DMS53 treated with DMSO at 0.1 percent for 48 hours (cell line): ENCODE measurements around the gene FBXL14.
A peak's percentile ranks its signal among the peaks of the same experiment; 100 is the strongest.

ENCODE experiments used
- DNase-seq: peaks from one replicate; lab custom pipeline; 2025; ENCODE audit not compliant: unreplicated experiment; lab: John Stamatoyannopoulos, UW

FBXL14 gene

DNA sequence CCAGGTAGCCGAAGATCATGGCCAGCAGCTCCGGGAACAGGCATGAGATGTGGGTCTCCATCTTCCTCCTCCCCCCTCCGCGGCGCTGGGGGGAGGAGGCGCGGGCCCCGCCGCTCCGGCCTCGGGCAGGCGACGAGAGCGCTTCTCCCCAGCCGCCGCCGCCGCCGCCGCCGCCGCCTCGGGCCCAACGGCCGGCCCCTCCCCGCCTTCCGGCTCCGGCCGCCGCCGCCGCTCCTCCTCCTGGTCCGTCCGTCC is 448 bp downstream of the FBXL14 start:
- peak; percentile 80 for DNase-seq

- peak; percentile 90 for DNase-seq
These were observed 991 bp downstream of the FBXL14 start for GRCh38 chr12:1593174-1594005.

DNA sequence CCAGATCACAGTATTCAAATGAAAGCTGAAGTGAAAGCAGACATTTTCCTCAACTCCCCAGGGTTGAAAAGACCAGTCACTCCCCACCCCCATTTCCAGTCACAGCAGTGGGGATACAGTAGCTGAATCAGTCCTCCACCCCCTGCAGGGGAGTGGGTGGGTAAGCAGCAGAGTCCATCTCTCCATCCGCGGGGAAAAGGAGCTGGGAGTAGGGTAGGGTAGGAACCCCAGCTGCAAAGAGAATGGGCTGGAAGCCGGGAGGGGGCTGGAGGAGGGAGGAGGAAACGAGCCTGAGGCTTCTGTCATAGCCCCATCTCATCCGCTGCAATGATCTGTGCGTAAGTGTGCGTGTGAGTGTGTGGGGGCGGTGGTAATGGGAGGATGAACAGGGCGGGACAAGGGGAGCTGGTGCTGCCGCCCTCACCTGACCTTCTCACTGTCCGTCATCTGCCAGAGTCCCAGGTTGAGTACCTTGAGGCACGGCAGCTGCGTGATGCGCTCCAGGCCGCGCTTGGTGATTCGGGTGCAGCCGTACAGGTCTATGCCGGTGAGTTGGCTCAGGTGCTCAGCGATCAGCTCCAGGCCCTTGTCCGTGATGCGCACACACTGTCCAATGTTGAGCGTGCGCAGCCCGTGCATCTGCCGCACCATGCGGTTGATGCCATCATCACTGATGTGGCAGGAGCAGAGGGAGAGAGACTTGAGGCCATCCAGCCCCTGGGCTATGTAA is 1.8 kb downstream of the FBXL14 start:
- peak; percentile 73 for DNase-seq

- no peak for DNase-seq
These were observed 2.8 kb downstream of the FBXL14 start for GRCh38 chr12:1591543-1591942.

DNA sequence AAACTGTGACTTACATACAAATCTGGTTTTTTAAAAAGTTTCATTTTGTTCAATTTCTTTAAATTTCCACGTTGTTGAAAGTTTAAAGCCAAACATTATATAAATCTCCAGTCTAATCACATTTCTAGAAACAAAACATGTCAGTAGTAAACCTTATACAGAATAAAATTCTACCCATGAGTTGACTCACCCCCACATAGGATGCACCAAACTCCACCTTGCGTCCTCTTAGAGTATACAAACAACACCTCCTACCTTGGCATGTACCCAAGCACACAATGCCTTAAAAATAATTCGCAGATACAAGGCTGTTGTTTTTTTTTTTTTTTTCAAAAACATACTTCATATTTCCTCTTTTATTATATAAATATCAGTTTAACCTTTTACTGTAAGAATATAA is 3.3 kb downstream of the FBXL14 start:
- no peak for DNase-seq

- no peak for DNase-seq
These were observed 4.0 kb downstream of the FBXL14 start for GRCh38 chr12:1590221-1590979.

DNA sequence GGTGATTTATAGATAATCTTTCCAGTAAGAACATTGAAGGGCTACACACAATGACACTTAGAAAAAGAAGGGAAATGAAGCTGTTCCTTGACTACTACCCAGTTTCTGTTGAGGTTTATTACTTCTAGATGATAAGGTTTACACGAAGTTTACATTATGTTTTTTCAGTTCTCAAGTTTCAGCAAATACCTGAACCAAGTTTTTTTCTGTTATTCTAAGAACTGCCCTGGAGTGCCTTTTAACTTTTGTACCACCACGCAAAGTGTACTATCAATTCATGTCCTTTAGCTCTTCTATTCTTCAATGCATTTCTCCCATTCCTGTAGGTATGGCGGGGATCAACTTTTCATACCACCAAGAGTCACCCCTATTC is 5.8 kb downstream of the FBXL14 start:
- DNase-seq: no peak

GRCh38 chr12:1587927-1588574 is 6.3 kb downstream of the FBXL14 start:
- DNase-seq: no peak

DNA sequence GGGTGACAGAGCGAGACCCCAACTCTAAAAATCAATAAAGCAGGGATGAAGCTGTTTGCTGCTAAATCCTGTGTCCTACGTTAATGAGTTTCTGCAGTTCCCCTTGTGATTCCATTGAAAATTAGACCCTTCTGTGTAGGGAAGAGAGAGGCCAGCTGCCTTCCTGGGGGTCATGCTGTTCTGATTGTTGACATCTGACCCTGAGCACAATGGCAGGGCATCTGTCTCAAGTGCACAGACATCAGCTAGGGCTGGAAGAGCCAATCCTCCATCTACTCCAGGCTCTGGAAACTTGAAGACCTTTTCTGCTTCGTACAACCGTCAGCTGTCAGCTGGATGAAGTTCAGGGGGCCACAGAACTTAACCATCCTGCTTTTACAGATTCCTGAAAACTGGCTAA is 10.1 kb downstream of the FBXL14 start:
- DNase-seq: no peak

GRCh38 chr12:1583421-1584078 is 10.8 kb downstream of the FBXL14 start:
- peak; percentile 91 for DNase-seq

- no peak for DNase-seq
These were observed 11.7 kb downstream of the FBXL14 start for GRCh38 chr12:1582709-1583050.

GRCh38 chr12:1581973-1582708 is 12.2 kb downstream of the FBXL14 start:
- no peak for DNase-seq

GRCh38 chr12:1580526-1580925 is 13.9 kb downstream of the FBXL14 start:
- no peak for DNase-seq

DNA sequence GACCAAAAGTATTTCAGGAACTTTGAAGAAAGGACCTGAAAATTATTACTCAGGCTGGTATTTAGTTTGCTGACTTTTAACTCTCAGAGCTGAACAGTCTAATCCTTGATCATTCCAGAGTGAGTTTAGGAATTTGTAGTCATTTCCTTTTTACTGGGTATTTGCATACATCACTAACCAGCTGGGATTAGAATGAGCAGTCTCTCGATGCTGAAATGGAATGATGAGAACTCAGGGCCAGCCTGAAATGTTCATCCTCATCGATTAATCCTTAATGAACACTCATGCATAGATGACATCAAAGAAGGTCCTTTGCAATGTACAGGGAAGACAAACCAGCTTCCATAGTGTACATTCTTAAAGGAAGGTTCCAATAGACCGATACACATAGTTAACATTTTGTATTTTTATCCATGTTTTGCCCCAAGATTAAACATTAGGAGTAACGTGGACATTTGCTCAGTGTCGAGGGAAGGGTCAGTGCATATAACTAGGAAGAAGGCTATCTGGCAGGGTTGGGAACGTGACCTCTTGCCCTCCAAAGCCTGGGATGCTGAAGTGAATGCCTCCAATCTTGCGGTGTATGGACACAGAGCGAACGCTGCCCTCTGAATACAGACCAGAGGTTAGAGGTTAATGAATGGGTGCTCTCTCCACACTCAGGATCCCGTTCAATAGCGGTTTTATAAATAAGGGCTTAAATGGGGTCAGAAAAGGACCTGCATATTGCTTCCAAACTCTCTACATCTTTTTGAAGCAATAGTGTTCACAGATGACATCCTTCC is 14.5 kb downstream of the FBXL14 start:
- DNase-seq: no peak

- no peak for DNase-seq
These were observed 17.8 kb downstream of the FBXL14 start for GRCh38 chr12:1576410-1577241.

DNA sequence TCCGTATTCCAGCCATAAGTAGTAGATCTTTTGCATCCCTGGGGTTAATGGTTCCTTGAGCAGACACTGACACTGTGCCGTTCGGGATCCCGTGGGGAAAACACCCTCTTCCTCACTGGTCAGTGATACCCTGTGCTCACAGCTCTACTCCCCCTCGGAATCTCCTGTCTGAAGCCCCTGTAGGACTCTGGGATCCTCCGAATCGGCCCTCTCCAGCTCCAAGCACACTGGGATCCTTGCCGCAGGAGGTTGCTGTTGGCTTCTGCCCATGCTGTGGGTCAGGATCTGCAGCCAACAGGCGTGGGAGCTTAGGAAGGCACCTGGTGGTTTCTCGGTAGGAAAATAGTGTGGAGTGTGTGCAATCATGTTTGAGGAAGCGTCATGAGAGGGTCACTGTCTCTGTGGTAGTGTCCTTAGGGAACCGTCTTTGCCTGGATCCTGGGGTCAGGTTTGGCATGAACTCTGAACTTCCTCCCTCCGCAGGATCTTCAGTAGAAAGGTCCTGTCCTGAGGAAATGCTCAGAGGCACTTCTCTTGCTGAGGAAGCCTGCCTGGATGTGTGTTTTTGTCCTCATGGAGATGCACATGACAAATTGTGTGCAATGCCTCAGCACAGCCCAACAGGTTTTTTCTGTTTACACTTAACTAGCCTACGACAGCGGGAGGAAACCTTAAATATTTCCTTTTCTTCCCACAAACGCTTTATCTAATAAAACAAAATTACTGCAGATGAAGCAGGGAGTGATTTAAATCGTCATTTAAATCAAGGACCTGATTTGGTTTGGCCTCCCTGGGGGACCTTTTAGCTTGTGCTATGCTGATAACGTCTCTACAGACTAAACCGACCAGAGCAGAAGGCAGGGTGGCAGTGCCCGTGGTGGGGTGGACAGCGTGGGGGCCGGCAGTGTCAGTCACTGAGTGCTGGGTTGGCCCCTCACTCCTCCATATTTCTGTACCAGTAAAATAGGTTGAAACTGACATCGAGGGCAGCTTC is 18.7 kb downstream of the FBXL14 start:
- peak; percentile 64 for DNase-seq

GRCh38 chr12:1574865-1575259 is 19.5 kb downstream of the FBXL14 start:
- no peak for DNase-seq
